Gastrocnemius medialis (tissue), 4 donors: ENCODE results near the gene MEMO1.

Source experiments
- POLR2A ChIP-seq, 2 donors: fragments of 450-650 bp; IDR thresholded peaks; one replicate each; pipeline ENCODE4 v1.6.1; 2017; ENCODE audit warnings: antibody characterized with exemption in 2 of 2, mild to moderate bottlenecking in 2 of 2, moderate library complexity in 2 of 2
- TF ChIP-seq, protein P1 (sequence below), 5 experiments: fragments of 450-650 bp in 3 of 5; fragments of 200-600 bp in 2 of 5; sonication (generic) in 2 of 5; IDR thresholded peaks in 4 of 5; conservative IDR thresholded peaks in 1 of 5; 1 replicate in 4 of 5; 2 replicates in 1 of 5; pipeline ENCODE4 v1.5.1; 2016 to 2019; ENCODE audit warnings: antibody characterized with exemption in 5 of 5, mild to moderate bottlenecking in 3 of 5, moderate library complexity in 3 of 5

GRCh38 chr2:31989946-31990345 is 20.9 kb downstream of the MEMO1 start:
- TF ChIP-seq, protein P1, sequence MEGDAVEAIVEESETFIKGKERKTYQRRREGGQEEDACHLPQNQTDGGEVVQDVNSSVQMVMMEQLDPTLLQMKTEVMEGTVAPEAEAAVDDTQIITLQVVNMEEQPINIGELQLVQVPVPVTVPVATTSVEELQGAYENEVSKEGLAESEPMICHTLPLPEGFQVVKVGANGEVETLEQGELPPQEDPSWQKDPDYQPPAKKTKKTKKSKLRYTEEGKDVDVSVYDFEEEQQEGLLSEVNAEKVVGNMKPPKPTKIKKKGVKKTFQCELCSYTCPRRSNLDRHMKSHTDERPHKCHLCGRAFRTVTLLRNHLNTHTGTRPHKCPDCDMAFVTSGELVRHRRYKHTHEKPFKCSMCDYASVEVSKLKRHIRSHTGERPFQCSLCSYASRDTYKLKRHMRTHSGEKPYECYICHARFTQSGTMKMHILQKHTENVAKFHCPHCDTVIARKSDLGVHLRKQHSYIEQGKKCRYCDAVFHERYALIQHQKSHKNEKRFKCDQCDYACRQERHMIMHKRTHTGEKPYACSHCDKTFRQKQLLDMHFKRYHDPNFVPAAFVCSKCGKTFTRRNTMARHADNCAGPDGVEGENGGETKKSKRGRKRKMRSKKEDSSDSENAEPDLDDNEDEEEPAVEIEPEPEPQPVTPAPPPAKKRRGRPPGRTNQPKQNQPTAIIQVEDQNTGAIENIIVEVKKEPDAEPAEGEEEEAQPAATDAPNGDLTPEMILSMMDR (IDR thresholded peaks at IDR 0.05 in 4 of 5, conservative IDR thresholded peaks at IDR 0.05 in 1 of 5): no peak
- TF ChIP-seq POLR2A (IDR thresholded peaks at IDR 0.05): no peak
